Measurements from ENCODE around the gene LCN9.
"Not testable (repeated sequence)": the region's sequence is repeated elsewhere in the genome, so short reads cannot be mapped to it uniquely, and the experiment has no call there.

LCN9 gene

DNA sequence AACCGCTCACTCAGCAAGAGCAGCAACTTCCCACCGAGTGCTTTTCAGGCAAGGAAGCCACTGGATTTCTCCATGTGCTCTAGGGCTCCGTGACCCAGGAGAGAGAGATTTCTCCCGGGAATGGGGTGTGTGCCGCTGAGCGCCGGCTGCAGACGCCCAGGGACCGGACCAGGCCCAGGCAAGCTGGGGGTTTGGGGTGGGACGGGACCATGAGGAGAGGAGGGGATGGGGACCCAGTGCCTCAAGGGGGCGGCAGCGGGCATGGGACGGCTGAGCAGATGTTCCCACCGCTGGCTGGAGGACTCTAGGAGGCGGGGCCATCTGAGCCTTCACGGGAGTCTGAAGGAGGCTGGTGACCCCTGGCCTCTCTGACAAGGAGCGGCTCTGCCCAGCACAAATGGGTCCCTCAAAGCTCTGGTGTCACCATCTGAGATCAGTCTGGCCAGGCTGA lies 8.5 kb downstream of the LCN9 start:
- peak; percentile 23 for DNase-seq (ENCODE audit: low read depth, low spot score)

DNA sequence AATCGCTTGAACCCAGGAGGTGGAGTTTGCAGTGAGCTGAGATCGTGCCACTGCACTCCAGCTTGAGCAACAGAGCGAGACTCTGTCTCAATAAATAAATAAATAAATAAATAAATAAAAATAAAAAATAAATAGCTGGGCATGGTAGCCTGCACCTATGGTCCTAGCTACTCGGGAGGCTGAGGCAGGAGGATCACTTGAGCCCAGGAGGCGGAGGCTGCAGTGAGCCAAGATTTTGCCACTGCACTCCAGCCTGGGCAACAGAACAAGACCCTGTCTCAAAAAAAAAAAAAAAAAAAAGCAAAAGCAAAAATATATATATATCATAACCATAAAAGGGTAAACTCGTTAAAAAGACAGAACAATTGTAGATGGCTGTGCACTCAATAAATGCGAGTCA lies 9.7 kb downstream of the LCN9 start:
- DNase-seq (ENCODE audit: low read depth, low spot score), result not testable (repeated sequence)

DNA sequence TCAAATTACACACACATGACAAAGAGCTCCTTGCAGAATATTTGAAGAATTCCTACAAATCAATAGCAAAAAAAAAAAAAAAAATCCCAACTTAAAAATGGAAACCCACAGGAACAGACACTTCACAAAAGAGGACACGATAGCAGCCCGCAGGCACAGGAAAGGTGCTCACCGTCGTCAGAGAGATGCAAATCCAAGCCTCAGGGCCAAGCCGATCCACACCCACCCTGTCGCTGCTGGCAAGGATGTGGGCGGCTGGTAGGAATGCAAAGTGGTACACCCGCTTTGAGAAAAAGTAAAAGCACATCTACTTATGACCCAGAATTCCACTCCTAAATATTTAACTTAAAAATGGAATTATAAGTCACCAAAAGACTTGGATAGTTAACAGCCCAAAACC lies 10.8 kb downstream of the LCN9 start:
- DNase-seq (ENCODE audit: low read depth, low spot score), result no peak

DNA sequence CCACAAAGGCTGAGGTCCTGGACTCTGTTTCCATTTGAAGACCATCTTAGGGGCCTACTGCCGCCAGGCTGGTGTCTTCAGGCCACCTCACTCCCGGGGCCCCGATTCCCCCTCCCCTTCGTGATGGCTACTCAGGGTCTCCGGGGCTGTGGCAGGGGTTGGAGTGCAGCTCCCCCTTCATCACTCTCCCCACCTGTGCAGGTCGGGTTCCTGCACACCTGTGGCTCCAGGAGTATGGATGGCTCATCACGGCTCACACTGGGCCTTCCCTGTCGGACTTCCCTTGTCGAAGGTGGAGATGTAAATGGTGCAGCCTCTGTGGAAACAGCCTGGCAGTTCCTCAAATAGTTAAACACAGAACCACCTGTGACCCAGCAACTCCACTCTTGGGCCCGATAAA lies 11.9 kb downstream of the LCN9 start:
- DNase-seq (ENCODE audit: low read depth, low spot score), result no peak

DNA sequence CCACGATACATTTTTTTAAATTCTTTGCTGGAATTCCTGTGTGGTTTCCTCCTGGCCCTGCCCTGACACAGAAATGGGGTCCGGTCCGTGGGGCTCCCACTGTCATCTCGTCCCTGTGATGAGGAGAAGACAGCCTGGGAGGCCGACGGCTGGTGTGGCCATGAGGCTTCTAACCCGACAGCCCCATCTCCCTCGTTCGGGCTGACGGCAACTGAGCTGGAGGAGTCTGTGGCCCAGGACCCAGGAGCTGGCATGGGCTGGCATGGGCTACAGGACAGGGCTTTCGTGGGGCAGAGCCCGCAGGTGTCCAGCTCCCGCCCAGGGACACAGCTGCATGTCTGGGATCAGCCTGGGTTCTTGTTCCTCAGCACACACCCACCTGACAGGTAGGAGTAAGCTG lies 13.8 kb downstream of the LCN9 start:
- no peak for DNase-seq (ENCODE audit: low read depth, low spot score)

DNA sequence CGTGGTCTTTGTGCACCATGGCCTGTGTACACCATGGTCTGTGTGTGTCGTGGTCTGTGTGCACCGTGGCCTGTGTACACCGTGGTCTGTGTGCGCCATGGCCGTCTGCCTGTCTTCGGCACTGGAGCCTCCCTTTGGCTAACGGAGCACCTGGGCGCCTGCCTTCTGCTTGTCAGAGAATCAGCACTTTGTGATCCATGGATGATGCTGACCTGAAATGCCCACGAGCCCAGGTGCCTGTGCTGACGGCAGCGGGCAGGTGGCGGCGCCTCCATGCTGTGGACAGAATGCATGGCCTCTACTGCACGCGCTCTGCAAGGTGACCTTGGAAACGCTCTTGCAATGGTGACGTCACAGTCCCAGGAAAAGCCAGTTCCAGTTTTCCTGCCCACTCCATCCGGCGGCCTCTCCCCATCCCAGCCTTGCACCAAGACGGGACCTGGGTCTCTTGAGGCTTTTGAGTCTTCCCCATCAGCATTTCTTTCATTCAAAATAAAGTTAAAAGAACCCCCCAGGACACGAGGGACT lies 14.6 kb downstream of the LCN9 start:
- no peak for DNase-seq (ENCODE audit: low read depth, low spot score)

DNA sequence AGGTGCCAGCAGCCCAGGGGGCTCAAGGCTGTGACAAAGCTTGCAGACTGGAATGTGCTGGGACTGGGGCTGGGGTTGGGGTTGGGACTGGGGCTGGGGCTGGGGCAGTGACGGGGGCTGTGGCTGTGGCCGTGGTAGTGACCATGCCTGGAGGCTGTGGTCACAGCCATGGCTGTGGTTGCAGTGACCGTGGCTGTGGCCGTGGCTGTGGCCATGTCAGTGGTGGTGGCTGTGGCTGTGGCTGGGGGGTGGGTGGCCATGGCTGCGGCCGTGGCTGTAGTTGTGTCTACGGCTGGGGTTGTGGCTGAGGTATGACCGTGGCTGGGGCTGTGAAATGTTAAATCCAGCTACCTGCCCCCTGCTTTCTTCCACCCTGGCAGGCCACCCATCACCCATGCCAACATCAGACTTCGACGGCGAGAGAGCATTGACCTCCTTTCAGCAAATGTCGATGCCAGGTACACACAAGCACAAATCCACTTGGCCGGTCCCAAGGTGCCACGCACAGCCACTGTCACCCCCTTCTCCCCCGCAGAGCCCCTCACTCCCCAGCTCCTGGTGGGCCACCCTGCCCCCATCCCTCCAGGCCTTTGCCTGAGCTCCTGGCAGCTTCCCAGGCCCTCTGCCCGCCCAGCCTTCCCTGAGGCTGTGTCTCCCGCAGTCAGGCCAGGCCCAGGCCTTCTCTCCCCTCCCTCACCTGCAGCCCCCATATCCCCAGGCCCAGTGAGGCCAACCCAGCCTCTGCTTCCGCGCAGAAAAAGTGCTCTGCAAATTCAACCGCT lies 15.3 kb downstream of the LCN9 start:
- DNase-seq (ENCODE audit: low read depth, low spot score), result no peak

DNA sequence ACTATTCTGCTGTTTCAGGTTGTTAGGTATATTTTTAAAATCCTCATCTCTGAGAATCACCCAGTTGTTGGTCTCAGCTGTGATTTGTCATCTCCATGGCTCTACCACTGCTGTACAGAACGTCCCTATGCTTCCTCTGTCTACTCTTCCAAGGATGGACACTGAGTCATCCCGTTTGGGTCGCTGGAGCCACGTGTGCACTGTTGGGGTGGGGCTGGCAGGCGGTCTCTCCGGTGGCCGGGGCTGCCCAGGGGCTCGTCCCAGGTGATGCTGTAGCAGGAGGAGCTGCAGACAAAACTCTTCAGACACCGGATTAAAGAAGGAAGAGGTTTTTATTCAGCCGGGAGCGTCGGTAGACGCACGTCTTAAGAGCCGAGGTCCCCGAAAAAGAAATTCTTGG lies 16.9 kb downstream of the LCN9 start:
- DNase-seq (ENCODE audit: low read depth, low spot score), result no peak

DNA sequence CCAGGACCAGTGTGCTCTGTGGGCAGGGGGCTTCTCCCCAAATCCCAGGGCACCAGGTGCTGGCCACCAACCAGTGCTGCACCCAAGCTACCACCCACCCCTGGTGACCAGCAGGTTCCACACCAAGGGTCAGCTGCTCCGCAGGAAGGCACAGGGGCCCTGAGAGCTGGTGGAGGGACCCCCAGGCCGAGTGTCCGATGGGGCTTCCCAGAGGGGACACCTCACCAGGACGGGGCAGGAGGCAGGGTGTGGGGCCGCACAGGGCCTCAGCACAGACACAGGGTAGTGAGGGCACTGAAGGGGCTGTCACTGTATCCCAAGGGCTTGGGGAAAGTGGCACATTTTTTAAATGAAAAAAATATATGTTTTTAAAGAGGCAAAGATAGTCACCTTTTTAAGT lies 18.1 kb downstream of the LCN9 start:
- DNase-seq (ENCODE audit: low read depth, low spot score), result no peak

DNA sequence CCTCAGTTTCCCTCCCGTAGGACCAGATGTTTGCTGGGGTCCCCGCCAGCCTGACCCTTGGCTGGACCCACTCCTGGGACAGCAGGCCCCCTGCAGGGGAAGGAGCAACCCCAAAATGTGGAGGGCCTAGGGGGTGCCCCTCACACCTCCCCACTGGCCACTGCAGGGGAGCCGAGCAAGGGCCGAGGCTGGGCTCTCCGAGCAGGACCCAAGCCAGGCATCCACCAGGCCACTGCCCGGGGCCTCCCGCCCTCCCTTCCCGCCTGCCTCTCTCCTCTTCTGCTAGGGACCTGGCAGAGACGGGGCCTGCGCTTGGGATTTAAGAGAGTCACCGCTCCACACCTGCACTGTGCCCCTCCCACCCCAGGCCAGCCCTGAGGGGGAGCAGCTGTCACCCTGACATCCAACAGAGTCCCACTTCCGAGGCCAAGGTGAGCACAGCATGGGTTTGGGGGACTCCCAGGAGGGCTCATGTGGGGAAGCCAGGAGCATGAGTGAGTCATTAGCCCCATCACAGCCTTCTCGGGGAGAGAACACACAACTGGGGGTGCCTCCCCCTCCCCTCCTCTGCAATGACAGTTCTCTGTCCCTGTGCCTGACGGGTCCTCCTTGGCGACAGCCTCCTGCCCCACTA lies 20.4 kb downstream of the LCN9 start:
- DNase-seq (ENCODE audit: low read depth, low spot score), result no peak

DNA sequence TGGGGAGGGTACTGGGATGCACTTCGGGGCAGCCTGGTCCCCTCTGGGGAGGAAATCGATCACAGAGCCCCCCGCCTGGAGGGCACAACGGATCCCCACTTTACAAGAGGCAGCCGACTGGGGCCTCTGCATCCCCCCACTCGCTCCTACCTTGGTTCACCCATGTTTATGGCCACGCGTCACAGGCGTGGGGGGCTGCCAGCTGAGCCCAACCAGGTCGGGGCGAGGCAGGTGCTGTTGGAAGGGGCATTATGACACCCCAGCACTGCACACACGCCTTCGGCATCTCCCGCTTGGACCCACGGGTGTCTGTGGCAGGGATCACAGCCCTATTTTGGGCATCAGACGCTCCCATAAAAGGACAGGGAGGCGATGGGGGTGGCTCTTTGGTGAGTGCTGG lies 21.6 kb downstream of the LCN9 start:
- no peak for DNase-seq (ENCODE audit: low read depth, low spot score)

DNA sequence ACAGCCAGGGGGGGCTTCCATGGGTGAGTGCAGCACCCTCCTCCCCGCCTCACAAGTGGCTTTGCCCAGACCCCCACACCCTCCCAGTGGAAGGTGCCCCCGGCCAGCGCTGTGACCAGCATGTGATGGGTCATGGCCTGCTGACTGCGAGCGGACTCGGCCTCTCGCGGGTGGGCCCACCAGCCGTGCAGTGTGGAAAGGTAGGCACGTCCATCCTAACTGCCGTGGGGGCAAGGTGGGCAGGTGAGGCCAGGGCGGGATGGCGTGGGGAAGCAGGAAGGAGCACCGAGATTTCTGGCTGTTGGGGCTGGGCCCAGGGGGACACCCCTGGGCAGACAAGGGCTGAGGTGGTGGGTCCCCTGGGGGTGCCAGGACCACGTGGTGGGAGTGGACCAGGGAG lies 24.1 kb downstream of the LCN9 start:
- DNase-seq (ENCODE audit: low read depth, low spot score), result no peak

DNA sequence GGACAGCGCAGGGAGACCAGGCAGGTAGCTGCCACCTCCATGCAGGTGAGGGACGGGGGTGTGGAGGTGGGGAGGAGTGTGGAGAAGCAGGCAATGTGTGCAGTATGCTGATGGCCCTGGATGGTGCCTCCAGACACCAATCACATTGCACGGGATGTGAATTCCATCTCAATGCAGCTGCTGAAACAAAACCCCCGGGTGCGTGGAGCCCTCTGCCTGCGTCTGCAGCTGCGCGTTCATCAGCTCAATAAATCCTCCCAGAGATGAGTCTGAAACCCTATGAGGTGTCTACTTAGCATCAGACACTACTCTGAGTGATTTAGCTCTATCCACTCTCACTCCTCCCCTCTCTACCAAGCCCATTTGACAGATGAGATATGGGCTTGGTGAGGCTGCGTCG lies 25.9 kb downstream of the LCN9 start:
- DNase-seq (ENCODE audit: low read depth, low spot score), result no peak

DNA sequence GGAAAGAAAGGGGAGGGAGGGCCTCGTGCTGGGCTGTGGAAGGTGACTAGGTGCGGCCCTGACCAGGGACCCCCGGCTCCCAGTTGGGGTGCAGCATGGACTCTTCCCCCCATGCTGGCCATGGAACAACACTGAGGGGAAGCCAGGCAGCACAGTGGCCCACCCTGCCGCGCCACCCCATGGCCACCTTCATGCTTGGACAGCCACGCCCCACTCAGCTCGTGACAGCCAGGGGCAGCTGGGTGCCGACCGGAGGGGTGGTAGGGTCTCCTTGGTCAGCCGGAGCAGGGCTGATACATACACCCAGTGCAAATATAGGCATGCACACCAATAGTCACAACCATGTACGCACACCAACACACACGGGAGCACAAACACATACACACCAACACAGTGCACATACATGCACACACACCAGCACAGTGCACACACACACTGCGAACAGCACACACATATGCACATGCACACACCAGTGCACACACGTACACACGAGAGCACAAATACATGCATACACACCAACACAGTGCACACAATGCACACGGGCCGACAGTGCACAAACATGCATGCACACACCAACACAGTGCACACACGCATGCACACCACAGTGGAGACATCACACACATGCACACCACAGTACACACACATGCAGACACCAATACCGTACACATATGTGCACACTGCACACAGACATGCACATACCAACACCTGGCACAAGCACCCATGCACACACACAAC lies 27.9 kb downstream of the LCN9 start:
- no peak for DNase-seq (ENCODE audit: low read depth, low spot score)

DNA sequence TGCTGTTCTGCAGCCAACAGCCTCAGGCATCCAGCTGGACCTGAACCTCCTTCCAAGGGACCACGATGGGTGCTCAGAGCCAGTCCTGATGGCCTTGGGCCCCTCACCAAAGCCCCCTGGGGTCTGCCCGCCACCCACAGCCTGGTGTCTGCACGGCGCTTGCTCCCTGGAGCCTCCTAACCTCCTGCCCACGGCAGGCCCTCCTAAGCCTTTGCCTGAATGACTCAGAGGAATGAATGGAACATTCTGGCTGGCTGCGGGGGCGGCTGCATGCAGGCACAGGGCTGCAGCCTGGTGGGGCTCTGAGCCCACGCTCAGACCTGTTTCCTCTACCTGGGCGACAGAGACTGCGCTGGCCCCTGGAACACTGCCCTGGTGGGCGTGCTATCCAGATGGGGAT lies 29.3 kb downstream of the LCN9 start:
- DNase-seq (ENCODE audit: low read depth, low spot score), result no peak

DNA sequence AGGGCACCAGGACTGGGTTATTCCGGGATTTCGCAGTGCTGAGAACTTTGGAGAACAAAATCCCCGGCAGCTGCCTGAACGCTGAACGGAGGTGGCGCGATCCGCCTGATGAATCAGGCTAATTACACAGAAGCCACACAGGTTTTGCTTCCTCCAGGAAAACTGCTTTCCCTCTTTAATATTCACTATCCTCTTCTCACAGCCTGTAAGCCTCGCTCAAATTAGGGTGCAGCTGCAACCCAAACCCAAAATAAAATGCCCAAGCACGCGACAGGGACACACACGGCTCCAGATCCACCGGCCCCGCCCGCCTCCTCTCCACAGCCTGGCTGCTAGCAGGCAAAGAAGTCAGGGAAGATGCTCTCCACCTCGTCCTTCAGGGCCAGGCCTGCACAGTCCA lies 30.2 kb downstream of the LCN9 start:
- no peak for DNase-seq (ENCODE audit: low read depth, low spot score)

DNA sequence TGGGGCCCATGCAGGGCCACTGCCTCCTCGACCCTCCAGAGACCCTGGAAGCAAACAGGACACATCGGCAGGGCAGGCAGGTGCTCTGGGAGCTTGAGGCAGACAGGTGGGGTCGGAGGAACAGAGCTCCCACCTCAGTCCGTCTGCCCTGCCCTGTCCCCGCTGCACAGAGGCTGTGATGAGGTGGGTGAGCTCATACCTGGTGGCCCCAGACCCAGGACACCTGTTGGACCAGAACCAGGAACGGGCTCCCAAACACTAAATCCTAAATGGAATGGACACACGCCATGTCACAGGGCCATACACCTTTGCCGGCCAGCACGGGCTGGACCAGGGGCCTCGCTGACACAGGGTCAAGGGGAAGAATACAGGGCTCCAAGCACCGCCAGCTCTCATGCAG lies 30.7 kb downstream of the LCN9 start:
- DNase-seq (ENCODE audit: low read depth, low spot score), result no peak

DNA sequence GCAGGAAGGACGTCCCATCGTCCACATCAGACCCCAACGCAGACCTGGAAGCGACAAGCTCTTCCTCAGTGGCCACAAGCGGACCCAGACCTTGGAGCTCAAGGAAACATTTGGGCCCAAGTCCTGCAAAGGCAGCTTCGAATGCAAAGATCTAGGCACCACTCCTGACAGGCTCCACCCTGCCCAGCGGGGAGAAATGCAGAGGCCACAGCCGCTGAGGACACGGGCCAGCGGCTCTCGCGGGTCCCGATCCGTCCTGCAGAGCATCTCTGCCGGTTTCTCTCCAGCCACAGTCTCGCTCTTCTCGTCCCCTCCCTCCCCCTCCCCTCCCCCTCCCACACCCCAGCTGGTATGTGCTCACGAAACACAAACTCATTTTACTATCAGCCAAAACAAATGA lies 31.3 kb downstream of the LCN9 start:
- no peak for DNase-seq (ENCODE audit: low read depth, low spot score)

DNA sequence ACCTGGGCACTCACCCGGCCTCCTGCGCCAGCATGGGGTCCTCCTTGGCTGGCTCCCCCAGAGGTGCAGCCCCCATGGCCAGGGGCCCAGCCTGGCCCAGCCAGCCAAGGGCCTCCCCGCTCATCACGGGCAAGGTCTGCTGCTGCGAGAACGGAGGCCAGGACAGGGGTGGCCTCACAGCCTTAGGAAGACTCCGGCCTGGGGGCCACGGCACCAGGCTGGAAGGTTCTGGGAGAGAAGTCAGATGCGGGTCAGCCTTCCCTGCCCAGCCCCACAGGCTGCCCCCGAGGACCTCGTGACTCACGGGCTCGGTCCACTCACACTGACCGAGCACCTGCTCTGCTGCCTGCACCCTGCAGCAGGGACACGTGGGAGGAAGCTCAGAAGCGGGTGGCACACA lies 31.9 kb downstream of the LCN9 start:
- no peak for DNase-seq (ENCODE audit: low read depth, low spot score)

DNA sequence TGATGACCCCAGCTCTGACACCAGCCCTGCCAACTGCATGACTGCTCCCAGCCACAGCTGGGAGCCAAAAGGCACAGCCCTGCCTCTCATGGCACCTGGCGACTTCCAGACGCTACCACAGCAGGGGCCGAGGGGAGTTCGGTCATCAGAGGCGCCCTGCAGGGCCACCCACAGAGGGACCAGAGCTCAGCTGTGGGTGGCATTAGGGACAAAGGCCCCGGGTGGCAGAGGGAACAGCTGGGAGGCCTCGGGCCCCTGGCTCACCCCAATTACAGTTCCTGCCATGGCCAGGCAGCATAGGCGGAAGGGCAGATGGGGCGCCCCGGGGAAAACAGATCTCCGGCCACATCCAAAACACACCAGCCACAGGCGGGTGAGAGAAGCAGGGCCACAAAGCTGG lies 32.5 kb downstream of the LCN9 start:
- DNase-seq (ENCODE audit: low read depth, low spot score), result no peak

DNA sequence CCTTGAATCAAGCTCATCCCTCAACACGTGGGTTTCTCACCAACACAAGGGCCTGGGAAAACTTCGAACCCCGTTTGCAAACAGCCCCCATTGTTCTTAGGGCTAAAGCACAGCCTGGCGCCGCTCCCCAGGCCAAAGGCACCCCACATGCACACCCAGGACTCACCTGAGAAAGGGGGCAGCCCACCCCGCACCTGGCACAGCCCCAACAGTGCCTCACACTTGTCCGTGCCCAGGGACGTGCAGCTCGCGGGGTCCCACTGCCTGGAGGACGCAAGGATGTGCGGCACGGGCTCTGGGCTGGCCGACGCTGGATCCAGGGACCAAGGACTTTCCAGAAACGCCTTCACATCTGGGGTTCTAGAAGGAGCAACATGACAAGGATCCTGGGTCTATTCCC lies 33.3 kb downstream of the LCN9 start:
- no peak for DNase-seq (ENCODE audit: low read depth, low spot score)

DNA sequence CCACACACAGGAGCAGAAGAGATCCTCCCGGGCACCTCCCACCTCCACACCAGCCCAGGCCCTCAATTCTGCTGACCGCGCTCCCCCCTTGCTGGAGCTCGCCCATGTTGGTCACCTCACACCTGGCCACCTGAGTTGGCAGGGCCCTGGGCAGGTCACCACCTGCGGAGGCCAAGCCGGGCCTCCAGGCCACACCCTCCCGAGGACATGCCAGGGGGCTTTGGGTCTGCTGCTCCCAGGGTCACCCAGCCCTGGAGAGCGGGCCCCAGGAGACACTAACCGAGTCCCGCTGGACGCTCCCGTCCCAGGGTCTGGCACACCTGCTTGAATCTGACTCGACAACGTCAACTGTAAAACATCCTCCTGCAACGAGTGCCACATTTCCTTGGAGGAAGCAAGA lies 34.1 kb downstream of the LCN9 start:
- DNase-seq (ENCODE audit: low read depth, low spot score), result no peak

DNA sequence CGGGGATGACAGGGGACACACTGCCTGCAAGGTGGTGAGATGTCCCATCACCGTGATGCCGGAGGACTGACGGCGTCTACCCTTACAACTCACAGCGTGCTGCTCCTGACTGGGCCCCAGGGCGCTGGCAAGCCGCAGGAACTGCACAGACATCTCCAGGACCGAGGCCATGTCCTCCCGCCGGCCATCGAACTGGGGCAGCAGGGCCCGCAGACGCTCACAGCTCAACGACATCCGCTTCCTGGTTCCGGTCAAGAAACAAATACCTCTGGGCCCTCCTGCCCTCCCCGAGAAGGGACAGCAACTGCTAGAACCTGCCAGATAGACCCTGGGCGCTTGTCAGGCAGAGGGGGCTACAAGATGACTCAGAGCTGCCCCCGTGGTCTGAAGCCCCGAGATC lies 35.1 kb downstream of the LCN9 start:
- DNase-seq (ENCODE audit: low read depth, low spot score), result no peak
